CD14-positive monocyte (primary cell): Measurements from ENCODE around the gene NINJ1. TPM values are rescaled to one million over a fixed set of nuclear protein-coding genes. Genes with fewer than 3 reads are reported as not detected.
A peak's percentile ranks its signal among the peaks of the same experiment; 100 is the strongest.

ENCODE experiments used
- DNase-seq, 3 donors: peaks; one replicate each; pipeline ENCODE4 v3.0.0-alpha.2; 2011 to 2022
- H2AFZ ChIP-seq: 2 replicates; pipeline ENCODE4 v1.6.0; 2012; ENCODE audit warnings: mild to moderate bottlenecking, low read depth, low read length, inconsistent platforms; ENCODE audit not compliant: insufficient read depth, poor library complexity, severe bottlenecking
- H3K27ac ChIP-seq, 2 donors: 1 replicate in 1 of 2; 2 replicates in 1 of 2; pipeline ENCODE4 v1.5.1; 2012 to 2013; ENCODE audit warnings: low read length in 2 of 2, control low read depth in 1 of 2, inconsistent platforms in 1 of 2, low read depth in 1 of 2, mild to moderate bottlenecking in 1 of 2
- H3K27me3 ChIP-seq, 2 donors: one replicate each; pipeline versions ENCODE4 v1.6.0 to v1.6.1; 2011 to 2013; ENCODE audit warnings: low read length in 2 of 2; ENCODE audit not compliant: control insufficient read depth in 2 of 2, insufficient read depth in 2 of 2
- H3K36me3 ChIP-seq, 2 donors: replicated peaks in 1 of 2; 1 replicate in 1 of 2; 2 replicates in 1 of 2; pipeline versions ENCODE4 v1.5.1 to v1.6.1; 2012 to 2013; ENCODE audit warnings: low read length in 2 of 2, control low read depth in 1 of 2, inconsistent platforms in 1 of 2, mild to moderate bottlenecking in 1 of 2; ENCODE audit not compliant: insufficient read depth in 2 of 2, control insufficient read depth in 1 of 2
- H3K4me1 ChIP-seq, 2 donors: 1 replicate in 1 of 2; 2 replicates in 1 of 2; pipeline versions ENCODE4 v1.5.1 to v1.6.1; 2012 to 2013; ENCODE audit warnings: low read length in 2 of 2, control low read depth in 1 of 2, inconsistent platforms in 1 of 2, mild to moderate bottlenecking in 1 of 2, moderate library complexity in 1 of 2; ENCODE audit not compliant: insufficient read depth in 2 of 2, control insufficient read depth in 1 of 2
- H3K4me2 ChIP-seq: replicated peaks from 2 replicates; pipeline ENCODE3; 2012; ENCODE audit warnings: low read length, moderate library complexity, mild to moderate bottlenecking; ENCODE audit not compliant: poor library complexity, severe bottlenecking; ENCODE audit errors: extremely low read depth
- H3K4me3 ChIP-seq, 3 experiments: fragments of 200-600 bp in 1 of 3; sonication (generic) in 1 of 3; replicated peaks in 1 of 3; 1 replicate in 2 of 3; 2 replicates in 1 of 3; pipeline ENCODE4 v1.5.1; 2011 to 2013; ENCODE audit warnings: low read length in 3 of 3, mild to moderate bottlenecking in 3 of 3, control low read depth in 2 of 3, low read depth in 2 of 3, inconsistent platforms in 1 of 3, moderate library complexity in 1 of 3
- H3K79me2 ChIP-seq: 2 replicates; pipeline ENCODE4 v1.6.0; 2012; ENCODE audit warnings: mild to moderate bottlenecking, control low read depth, inconsistent platforms, low read length, moderate library complexity; ENCODE audit not compliant: insufficient read depth
- H3K9ac ChIP-seq: 2 replicates; pipeline ENCODE4 v1.6.0; 2017; ENCODE audit warnings: low read length, mild to moderate bottlenecking; ENCODE audit not compliant: insufficient read depth, poor library complexity, severe bottlenecking
- H3K9me3 ChIP-seq, 2 donors: replicated peaks in 1 of 2; 1 replicate in 1 of 2; 2 replicates in 1 of 2; pipeline versions ENCODE4 v1.5.1 to v1.6.1; 2012 to 2013; ENCODE audit warnings: low read length in 2 of 2, control low read depth in 1 of 2; ENCODE audit not compliant: control insufficient read depth in 1 of 2, insufficient read depth in 1 of 2
- H4K20me1 ChIP-seq: 2 replicates; pipeline ENCODE4 v1.6.0; 2012; ENCODE audit warnings: mild to moderate bottlenecking, low read length, control low read depth, moderate library complexity; ENCODE audit not compliant: insufficient read depth
- H3K27ac Mint-ChIP-seq, 7 donors: one replicate each; pipeline ENCODE4 v1.8.0; 2020; ENCODE audit warnings: mild to moderate bottlenecking in 7 of 7, mixed read lengths in 7 of 7, moderate library complexity in 6 of 7, inconsistent platforms in 2 of 7
- H3K27me3 Mint-ChIP-seq, 3 donors: one replicate each; pipeline ENCODE4 v1.8.0; 2021 to 2022; ENCODE audit warnings: low read depth in 3 of 3, mild to moderate bottlenecking in 3 of 3, mixed read lengths in 3 of 3, moderate library complexity in 3 of 3, inconsistent platforms in 1 of 3
- H3K36me3 Mint-ChIP-seq, 2 donors: one replicate each; pipeline ENCODE4 v1.8.0; 2020; ENCODE audit warnings: mixed read lengths in 2 of 2, inconsistent platforms in 1 of 2, mild to moderate bottlenecking in 1 of 2
- H3K4me1 Mint-ChIP-seq: one replicate; pipeline ENCODE4 v1.8.0; 2020; ENCODE audit warnings: mild to moderate bottlenecking, mixed read lengths
- H3K4me3 Mint-ChIP-seq, 2 donors: one replicate each; pipeline ENCODE4 v1.8.0; 2020; ENCODE audit warnings: mild to moderate bottlenecking in 2 of 2, mixed read lengths in 2 of 2, moderate library complexity in 1 of 2
- H3K9me3 Mint-ChIP-seq, 7 donors: one replicate each; pipeline ENCODE4 v1.8.0; 2020 to 2022; ENCODE audit warnings: mixed read lengths in 7 of 7, mild to moderate bottlenecking in 6 of 7, moderate library complexity in 6 of 7, inconsistent platforms in 2 of 7
- CTCF ChIP-seq: fragments of 200-600 bp; IDR thresholded peaks from one replicate; pipeline ENCODE4 v1.8.0; 2022; ENCODE audit warnings: antibody characterized with exemption, mild to moderate bottlenecking
- WGBS: methylation state at CpG from one replicate; pipeline ENCODE4 v1.1.5; 2013; ENCODE audit warnings: missing lambda C conversion rate; ENCODE audit not compliant: insufficient coverage; 5-methylcytosine and 5-hydroxymethylcytosine counted together
- intact Hi-C, 2 donors: fragments of 100-400 bp; cut with micrococcal nuclease; formaldehyde crosslinking; loops; one replicate each; pipeline versions ENCODE4 v1.15.0 to v1.15.1; 2023
- polyA plus RNA-seq, 3 donors: library from polyadenylated mRNA; depleted of rRNA in 1 of 3; unstranded in 2 of 3; stranded (reverse) in 1 of 3; fragments of 300-500 nt in 2 of 3; fragments of >200 nt in 1 of 3; fragmentation: Illumina TruSeq in 2 of 3; gene quantifications; 1 replicate in 2 of 3; 2 replicates in 1 of 3; pipeline ENCODE4 v1.2.3, GENCODE V29; 2012 to 2021

The NINJ1 gene
- polyA plus RNA-seq, 3 donors: 290 to 610 (median 469) TPM

GRCh38 chr9:93137362-93137761 lies 3.3 kb upstream of the NINJ1 start:
- Mint-ChIP-seq H3K9me3 (peaks cover 4 to 11% (median 7%) of the 10 kb centered on the region in 7 donors), H3K36me3 (peaks cover 12 to 14% of the 10 kb centered on the region in 2 donors)
- 88% methylated on average over 7 of the region's 11 CpGs for WGBS

GRCh38 chr9:93136011-93136440 lies 2.0 kb upstream of the NINJ1 start:
- TF ChIP-seq CTCF: no peak
- H3K4me1 Mint-ChIP-seq: peaks cover 61% of the 10 kb centered on the region
- H3K36me3 ChIP-seq: peaks cover 0 to under 1% of the 10 kb centered on the region in 2 donors
- H3K27ac ChIP-seq: no peak overlapping the region
- peaks cover 4 to 11% (median 7%) of the 10 kb centered on the region in 7 donors for H3K9me3 Mint-ChIP-seq
- peaks cover 51 to 53% of the 10 kb centered on the region in 2 donors for H3K4me1 ChIP-seq
- H3K36me3 Mint-ChIP-seq: peaks cover 25 to 26% of the 10 kb centered on the region in 2 donors
- H4K20me1 ChIP-seq: peaks cover 29% of the 10 kb centered on the region
- H3K27ac Mint-ChIP-seq: peak overlapping the region; percentile 38 to 97 (median 65)
- no peak overlapping the region for H3K9ac ChIP-seq
- DNase-seq: peak in 1 of 3 donors; percentile 44
- H3K4me3 Mint-ChIP-seq: peak overlapping the region in 1 of 2 donors; percentile 48
- H2AFZ ChIP-seq: no peak overlapping the region
- peaks cover 30% of the 10 kb centered on the region for H3K79me2 ChIP-seq
- intact Hi-C loops: loop anchor here (5.0 to 10.0 kb wide), 2 partner anchors 39 to 429 kb away; partner anchors contain the start of gene CARD19 (in 1 of the 2)
- no peaks in the 10 kb centered on the region for H3K27me3 ChIP-seq
- peaks cover 6 to 20% (median 12%) of the 10 kb centered on the region in 3 donors for H3K27me3 Mint-ChIP-seq
- 52% methylated on average over 7 of the region's 11 CpGs for WGBS
- peaks cover 0 to 6% of the 10 kb centered on the region in 2 donors for H3K9me3 ChIP-seq
- H3K4me3 ChIP-seq: no peak overlapping the region
- no peak overlapping the region for H3K4me2 ChIP-seq

More at GRCh38 chr9:93137362-93137761, 3.3 kb upstream of the NINJ1 start:
- H2AFZ ChIP-seq: no peak overlapping the region
- no peak overlapping the region for H3K4me3 Mint-ChIP-seq
- no peaks in the 10 kb centered on the region for H3K27me3 ChIP-seq
- no peak overlapping the region for H3K27ac ChIP-seq
- peaks cover 0 to 6% of the 10 kb centered on the region in 2 donors for H3K9me3 ChIP-seq
- H3K4me1 ChIP-seq: peaks cover 39 to 43% of the 10 kb centered on the region in 2 donors
- intact Hi-C loops: loop anchor here (5.0 to 10.0 kb wide), 2 partner anchors 40 to 427 kb away; partner anchors contain the start of gene CARD19 (in 1 of the 2)
- no peak for TF ChIP-seq CTCF
- H3K4me1 Mint-ChIP-seq: peaks cover 50% of the 10 kb centered on the region
- no peak for DNase-seq
- H3K27ac Mint-ChIP-seq: peak overlapping the region in 3 of 7 donors; percentile 40 to 56 (median 53)
- no peak overlapping the region for H3K4me2 ChIP-seq
- no peak overlapping the region for H3K4me3 ChIP-seq
- H3K9ac ChIP-seq: no peak overlapping the region
- H4K20me1 ChIP-seq: peaks cover 16% of the 10 kb centered on the region
- peaks cover 6 to 17% (median 14%) of the 10 kb centered on the region in 3 donors for H3K27me3 Mint-ChIP-seq
- no peaks in the 10 kb centered on the region for H3K36me3 ChIP-seq
- peaks cover 17% of the 10 kb centered on the region for H3K79me2 ChIP-seq
